ENCODE results near the gene LHFPL4. TPM values are rescaled to one million over a fixed set of nuclear protein-coding genes. Genes with fewer than 3 reads are reported as not detected.
"Not testable (repeated sequence)": the region's sequence is repeated elsewhere in the genome, so short reads cannot be mapped to it uniquely, and the experiment has no call there.

Gene LHFPL4
- total RNA-seq, 3 donors from 2014 or later, result not detected

DNA sequence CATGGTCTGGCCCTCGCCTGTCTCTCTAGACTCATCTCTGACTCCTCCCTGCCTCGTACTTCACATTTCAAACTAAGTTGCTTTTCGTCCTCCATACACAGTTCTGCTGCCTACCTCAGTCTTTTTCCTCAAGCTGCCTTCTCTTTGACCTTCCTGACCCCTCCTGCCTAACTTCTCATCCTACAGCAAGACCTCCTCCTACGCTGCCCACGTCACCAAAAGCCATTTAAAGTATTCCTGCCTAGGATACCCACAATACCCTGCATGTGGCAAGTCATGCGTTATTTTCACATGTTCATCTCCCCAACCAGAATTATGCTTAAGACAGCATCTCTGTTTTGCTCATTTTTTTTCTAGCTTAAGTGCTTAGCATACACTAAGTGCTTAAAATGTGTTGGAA is 56.7 kb downstream of the LHFPL4 start:
- no peaks in the 10 kb centered on the region for H3K9me3 ChIP-seq
- DNase-seq (ENCODE audit: low spot score in 2 of 2), result no peak
- TF ChIP-seq, protein P1, sequence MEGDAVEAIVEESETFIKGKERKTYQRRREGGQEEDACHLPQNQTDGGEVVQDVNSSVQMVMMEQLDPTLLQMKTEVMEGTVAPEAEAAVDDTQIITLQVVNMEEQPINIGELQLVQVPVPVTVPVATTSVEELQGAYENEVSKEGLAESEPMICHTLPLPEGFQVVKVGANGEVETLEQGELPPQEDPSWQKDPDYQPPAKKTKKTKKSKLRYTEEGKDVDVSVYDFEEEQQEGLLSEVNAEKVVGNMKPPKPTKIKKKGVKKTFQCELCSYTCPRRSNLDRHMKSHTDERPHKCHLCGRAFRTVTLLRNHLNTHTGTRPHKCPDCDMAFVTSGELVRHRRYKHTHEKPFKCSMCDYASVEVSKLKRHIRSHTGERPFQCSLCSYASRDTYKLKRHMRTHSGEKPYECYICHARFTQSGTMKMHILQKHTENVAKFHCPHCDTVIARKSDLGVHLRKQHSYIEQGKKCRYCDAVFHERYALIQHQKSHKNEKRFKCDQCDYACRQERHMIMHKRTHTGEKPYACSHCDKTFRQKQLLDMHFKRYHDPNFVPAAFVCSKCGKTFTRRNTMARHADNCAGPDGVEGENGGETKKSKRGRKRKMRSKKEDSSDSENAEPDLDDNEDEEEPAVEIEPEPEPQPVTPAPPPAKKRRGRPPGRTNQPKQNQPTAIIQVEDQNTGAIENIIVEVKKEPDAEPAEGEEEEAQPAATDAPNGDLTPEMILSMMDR (IDR thresholded peaks at IDR 0.05), result no peak

DNA sequence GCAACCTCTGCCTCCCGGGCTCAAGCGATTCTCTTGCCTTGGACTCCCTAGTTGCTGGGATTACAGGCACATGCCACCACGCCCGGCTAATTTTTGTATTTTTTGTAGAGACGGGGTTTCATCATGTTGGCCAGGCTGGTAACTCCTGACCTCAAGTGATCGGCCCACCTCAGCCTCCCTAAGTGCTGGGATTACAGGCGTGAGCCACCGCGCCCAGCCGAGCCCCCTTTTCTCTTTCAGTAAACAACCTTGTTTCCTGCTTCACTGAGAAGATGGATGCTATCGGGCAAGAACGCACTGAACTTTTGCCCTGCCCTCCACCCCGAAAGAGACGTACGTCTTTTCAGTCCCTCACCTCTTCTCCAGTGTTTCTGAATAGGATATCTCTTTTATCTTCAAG is 59.6 kb downstream of the LHFPL4 start:
- intact Hi-C loops (cut with DNase I; ENCODE audit: low total_unique reads); H3K9me3 ChIP-seq; H3K4me1 ChIP-seq; H3K36me3 ChIP-seq; H3K27ac ChIP-seq; H3K27me3 ChIP-seq; DNase-seq (ENCODE audit: low spot score in 2 of 2); H3K4me3 ChIP-seq: not testable (repeated sequence)

More for the DNA sequence above, 56.7 kb downstream of the LHFPL4 start:
- intact Hi-C loops (cut with DNase I; ENCODE audit: low total_unique reads), result no loop called here
- no peaks in the 10 kb centered on the region for H3K4me1 ChIP-seq
- no peak overlapping the region for H3K4me3 ChIP-seq
- no peak overlapping the region for H3K27ac ChIP-seq
- H3K36me3 ChIP-seq, result no peaks in the 10 kb centered on the region
- H3K27me3 ChIP-seq, result peaks cover 2 to 23% of the 10 kb centered on the region in 2 donors

DNA sequence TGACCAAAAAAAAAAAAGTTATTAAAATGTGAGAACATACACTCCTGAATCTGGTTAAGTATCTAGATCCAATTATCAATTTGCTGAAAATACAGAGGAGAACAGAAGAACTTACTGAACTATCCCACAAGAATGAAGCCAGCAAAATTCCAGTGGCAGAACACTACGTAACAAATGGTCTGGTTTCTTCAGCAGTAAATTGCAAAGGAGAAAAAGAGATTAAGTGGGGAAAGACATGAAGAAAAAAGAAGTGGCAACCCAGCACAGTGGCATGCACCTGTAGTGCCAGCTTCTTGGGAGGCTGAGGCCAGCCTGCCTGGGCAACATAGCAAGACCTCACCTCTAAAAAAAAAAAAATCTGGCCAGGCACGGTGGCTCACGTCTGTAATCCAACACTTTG is 62.1 kb downstream of the LHFPL4 start:
- Histone ChIP-seq H3K27me3 (no peaks in the 10 kb centered on the region), H3K4me3 (no peak overlapping the region), H3K27ac (no peak overlapping the region), H3K36me3 (no peaks in the 10 kb centered on the region), H3K4me1 (no peaks in the 10 kb centered on the region), H3K9me3 (peaks cover 6 to 7% of the 10 kb centered on the region in 2 donors)
- intact Hi-C loops (cut with DNase I; ENCODE audit: low total_unique reads), result no loop called here
- TF ChIP-seq POLR2AphosphoS5 (IDR thresholded peaks at IDR 0.05) (no peak), POLR2A (IDR thresholded peaks at IDR 0.05) (no peak)
- TF ChIP-seq, protein P1 (IDR thresholded peaks at IDR 0.05), result no peak
- no peak for DNase-seq (ENCODE audit: low spot score in 2 of 2)

DNA sequence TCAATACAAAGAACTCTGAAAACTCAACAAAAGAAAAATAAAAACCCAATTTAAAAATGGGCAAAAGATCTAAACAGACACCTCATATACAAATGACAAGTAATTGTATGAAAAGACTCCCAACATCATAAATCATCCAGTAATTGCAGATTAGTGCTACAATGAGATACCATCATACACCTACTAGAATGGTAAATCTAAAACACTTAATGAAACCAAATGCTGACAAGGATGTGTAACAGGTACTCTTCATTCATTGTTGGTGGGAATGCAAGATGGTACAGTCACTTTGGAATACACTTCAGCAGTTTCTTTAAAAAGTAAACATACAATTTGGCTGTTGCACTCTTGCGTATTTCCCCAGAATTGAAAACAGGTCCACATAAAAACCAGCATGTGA is 68.4 kb downstream of the LHFPL4 start:
- no peaks in the 10 kb centered on the region for H3K36me3 ChIP-seq
- peaks cover 6 to 7% of the 10 kb centered on the region in 2 donors for H3K9me3 ChIP-seq
- intact Hi-C loops (cut with DNase I; ENCODE audit: low total_unique reads), result no loop called here
- H3K4me1 ChIP-seq, result no peaks in the 10 kb centered on the region
- H3K27me3 ChIP-seq, result no peaks in the 10 kb centered on the region
- no peak for DNase-seq (ENCODE audit: low spot score in 2 of 2)
- H3K27ac ChIP-seq, result no peak overlapping the region
- TF ChIP-seq, protein P1 (IDR thresholded peaks at IDR 0.05), result no peak
- TF ChIP-seq POLR2A (IDR thresholded peaks at IDR 0.05) (no peak), POLR2AphosphoS5 (IDR thresholded peaks at IDR 0.05) (no peak)
- no peak overlapping the region for H3K4me3 ChIP-seq

DNA sequence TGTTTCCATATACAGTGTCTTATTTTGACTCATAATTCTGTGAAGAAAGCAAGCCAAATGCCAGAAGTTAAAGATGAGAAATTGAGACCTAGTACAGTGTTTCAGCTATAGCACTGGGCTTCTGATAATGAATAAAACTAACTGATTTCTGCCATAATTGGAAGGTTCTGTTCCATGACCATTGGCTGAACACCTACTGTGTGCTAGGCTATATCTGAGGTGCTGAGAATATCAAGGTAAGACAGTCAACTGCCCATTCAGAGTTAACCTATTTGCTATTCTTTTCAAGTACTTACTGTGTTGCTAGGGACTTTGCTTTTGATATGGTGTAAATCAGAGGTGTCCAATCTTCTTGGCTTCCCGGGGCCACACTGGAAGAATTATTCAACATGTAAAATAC is 73.4 kb downstream of the LHFPL4 start:
- TF ChIP-seq, protein P1 (IDR thresholded peaks at IDR 0.05), result no peak
- TF ChIP-seq POLR2A (IDR thresholded peaks at IDR 0.05), result no peak
- TF ChIP-seq POLR2AphosphoS5 (IDR thresholded peaks at IDR 0.05), result no peak
- H3K27ac ChIP-seq, result no peak overlapping the region
- H3K9me3 ChIP-seq, result no peaks in the 10 kb centered on the region
- intact Hi-C loops (cut with DNase I; ENCODE audit: low total_unique reads), result no loop called here
- H3K4me3 ChIP-seq, result no peak overlapping the region
- H3K36me3 ChIP-seq, result peaks cover 11% of the 10 kb centered on the region
- H3K4me1 ChIP-seq, result no peaks in the 10 kb centered on the region
- no peak for DNase-seq (ENCODE audit: low spot score in 2 of 2)
- H3K27me3 ChIP-seq, result no peaks in the 10 kb centered on the region

DNA sequence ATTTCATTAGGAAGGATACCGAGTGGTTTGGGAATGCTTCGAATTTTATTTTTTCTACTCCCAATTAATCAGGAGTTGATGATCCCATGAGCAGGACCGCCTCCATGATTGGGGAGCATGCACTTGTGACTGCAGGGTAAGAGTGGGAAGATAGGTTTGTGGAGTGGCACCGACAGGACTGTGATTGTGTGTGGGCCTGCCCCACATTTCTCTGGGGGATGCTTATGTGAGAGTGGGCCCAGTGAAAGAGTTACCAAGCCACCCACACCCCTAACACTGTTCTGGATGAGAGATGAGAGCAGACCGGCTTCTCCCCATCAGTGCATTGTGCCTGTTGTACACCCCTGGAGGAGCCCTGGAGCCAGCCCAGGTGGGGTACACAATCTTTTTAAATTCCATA is 76.7 kb downstream of the LHFPL4 start:
- no peak for DNase-seq (ENCODE audit: low spot score in 2 of 2)
- Histone ChIP-seq H3K4me1 (no peaks in the 10 kb centered on the region), H3K36me3 (peaks cover 19% of the 10 kb centered on the region), H3K27me3 (no peaks in the 10 kb centered on the region), H3K9me3 (no peaks in the 10 kb centered on the region), H3K27ac (no peak overlapping the region), H3K4me3 (no peak overlapping the region)
- TF ChIP-seq POLR2AphosphoS5 (IDR thresholded peaks at IDR 0.05) (no peak), POLR2A (IDR thresholded peaks at IDR 0.05) (no peak)
- TF ChIP-seq, protein P1 (IDR thresholded peaks at IDR 0.05), result no peak
- intact Hi-C loops (cut with DNase I; ENCODE audit: low total_unique reads), result no loop called here

Data from breast epithelium (tissue), 4 donors.